H1 (cell line): ENCODE measurements around the gene TEX2. TPM values are rescaled to one million over a fixed set of nuclear protein-coding genes. Genes with fewer than 3 reads are reported as not detected.

Source experiments
- CTCF ChIA-PET: fragments of 300-600 bp; sonication (Branson Sonifier 250); formaldehyde crosslinking; loops from one replicate; lab custom pipeline; 2021; ENCODE audit not compliant: partially characterized antibody; lab: Charles Lee
- POLR2A ChIA-PET: fragments of 300-600 bp; sonication (Branson Sonifier 250); formaldehyde crosslinking; loops from one replicate; lab custom pipeline; 2021; ENCODE audit warnings: inconsistent platforms; ENCODE audit not compliant: partially characterized antibody; lab: Charles Lee
- DNase-seq, 2 experiments: peaks; one replicate each; pipeline versions ENCODE4 v3.0.0 to v3.0.0-alpha.2; 2010 to 2022; ENCODE audit warnings: low spot score in 2 of 2, low read depth in 1 of 2, mixed read lengths in 1 of 2
- FAIRE-seq: peaks from 2 replicates; lab custom pipeline; 2011; peaks lifted over from hg19 to GRCh38; lab: Jason Lieb, UNC
- H2AFZ ChIP-seq: 2 replicates; pipeline ENCODE4 v1.8.1; 2012; ENCODE audit warnings: low read length, inconsistent platforms
- H2AK5ac ChIP-seq: 2 replicates; pipeline ENCODE4 v1.6.1; 2013; ENCODE audit warnings: low read depth, low read length
- H2BK120ac ChIP-seq: replicated peaks from 2 replicates; pipeline ENCODE3; 2013; ENCODE audit warnings: low read depth, low read length, inconsistent platforms
- H2BK12ac ChIP-seq: 2 replicates; pipeline ENCODE4 v1.6.1; 2013; ENCODE audit warnings: low read depth, low read length
- H2BK15ac ChIP-seq: 2 replicates; pipeline ENCODE4 v1.6.1; 2013; ENCODE audit warnings: low read length
- H2BK20ac ChIP-seq: 2 replicates; pipeline ENCODE4 v1.6.1; 2013; ENCODE audit warnings: low read length
- H2BK5ac ChIP-seq: 2 replicates; pipeline ENCODE4 v1.6.1; 2013; ENCODE audit warnings: low read depth, low read length
- H3K14ac ChIP-seq: 2 replicates; pipeline ENCODE4 v1.6.1; 2013; ENCODE audit warnings: inconsistent platforms; ENCODE audit not compliant: insufficient read length
- H3K18ac ChIP-seq: 2 replicates; pipeline ENCODE4 v1.6.1; 2013; ENCODE audit warnings: low read length; ENCODE audit errors: extremely low read depth
- H3K23ac ChIP-seq: 2 replicates; pipeline ENCODE4 v1.6.1; 2013; ENCODE audit warnings: inconsistent platforms; ENCODE audit not compliant: insufficient read length
- H3K23me2 ChIP-seq: 2 replicates; pipeline ENCODE4 v1.6.1; 2013; ENCODE audit warnings: low read depth, low read length
- H3K27ac ChIP-seq: 2 replicates; pipeline ENCODE4 v1.6.1; 2011; ENCODE audit warnings: low read depth, low read length, inconsistent platforms
- H3K27me3 ChIP-seq, 4 experiments: replicated peaks in 1 of 4; 1 replicate in 1 of 4; 2 replicates in 3 of 4; pipeline versions ENCODE4 v1.6.1 to v1.8.1; 2011 to 2013; ENCODE audit warnings: low read length in 3 of 4, mild to moderate bottlenecking in 3 of 4, inconsistent platforms in 2 of 4, mixed read lengths in 2 of 4, moderate library complexity in 1 of 4; ENCODE audit not compliant: control insufficient read depth in 3 of 4, insufficient read depth in 3 of 4; ENCODE audit errors: extremely low read depth in 1 of 4
- H3K36me3 ChIP-seq, 4 experiments: 2 replicates each; pipeline versions ENCODE4 v1.6.1 to v1.8.1; 2011 to 2013; ENCODE audit warnings: mild to moderate bottlenecking in 4 of 4, low read length in 3 of 4, moderate library complexity in 2 of 4, control low read depth in 1 of 4, inconsistent platforms in 1 of 4; ENCODE audit not compliant: insufficient read depth in 4 of 4, control insufficient read depth in 2 of 4
- H3K4ac ChIP-seq: replicated peaks from 2 replicates; pipeline ENCODE3; 2013; ENCODE audit warnings: low read length, low read depth, mixed read lengths, inconsistent platforms; ENCODE audit not compliant: insufficient read length
- H3K4me1 ChIP-seq, 4 experiments: replicated peaks in 1 of 4; 1 replicate in 1 of 4; 2 replicates in 3 of 4; pipeline versions ENCODE4 v1.6.1 to v1.8.1; 2011 to 2013; ENCODE audit warnings: low read length in 3 of 4, inconsistent platforms in 2 of 4, mixed read lengths in 1 of 4; ENCODE audit not compliant: insufficient read depth in 4 of 4, control insufficient read depth in 3 of 4
- H3K4me2 ChIP-seq, 2 experiments: 2 replicates each; pipeline versions ENCODE4 v1.6.1 to v1.8.1; 2011 to 2013; ENCODE audit warnings: low read depth in 2 of 2, low read length in 2 of 2, control low read depth in 1 of 2, inconsistent platforms in 1 of 2, mild to moderate bottlenecking in 1 of 2; ENCODE audit not compliant: insufficient read depth in 1 of 2
- H3K4me3 ChIP-seq, 4 experiments: fragments of 200-600, 300-600 bp in 1 of 4; sonication (generic), shearing (Covaris generic), sonication (Bioruptor Twin) in 1 of 4; 2 replicates each; pipeline versions ENCODE4 v1.5.1 to v1.8.1; 2011 to 2016; ENCODE audit warnings: low read length in 4 of 4, low read depth in 3 of 4, control low read depth in 2 of 4, inconsistent platforms in 2 of 4, mild to moderate bottlenecking in 2 of 4, mixed read lengths in 1 of 4, moderate library complexity in 1 of 4; ENCODE audit not compliant: insufficient read depth in 2 of 4; ENCODE audit errors: extremely low read depth in 1 of 4
- H3K56ac ChIP-seq: replicated peaks from 2 replicates; pipeline ENCODE3; 2013; ENCODE audit warnings: low read depth, mild to moderate bottlenecking, mixed read lengths, low read length, inconsistent platforms; ENCODE audit not compliant: insufficient read length
- H3K79me1 ChIP-seq: 2 replicates; pipeline ENCODE4 v1.6.1; 2013; ENCODE audit warnings: low read depth, low read length, control low read depth
- H3K79me2 ChIP-seq, 2 experiments: 2 replicates each; pipeline versions ENCODE4 v1.6.1 to v1.8.1; 2012 to 2013; ENCODE audit warnings: low read length in 2 of 2, mild to moderate bottlenecking in 2 of 2, inconsistent platforms in 1 of 2; ENCODE audit not compliant: insufficient read depth in 2 of 2, control insufficient read depth in 1 of 2
- H3K9ac ChIP-seq, 4 experiments: replicated peaks in 1 of 4; 1 replicate in 1 of 4; 2 replicates in 3 of 4; pipeline versions ENCODE4 v1.6.1 to v1.8.1; 2011 to 2013; ENCODE audit warnings: low read depth in 3 of 4, low read length in 3 of 4, control low read depth in 2 of 4, mild to moderate bottlenecking in 2 of 4, moderate library complexity in 2 of 4, inconsistent platforms in 1 of 4; ENCODE audit errors: extremely low read depth in 1 of 4
- H3K9me3 ChIP-seq, 2 experiments: 2 replicates each; pipeline versions ENCODE4 v1.6.1 to v1.8.1; 2012 to 2013; ENCODE audit warnings: mild to moderate bottlenecking in 2 of 2, moderate library complexity in 2 of 2, control low read depth in 1 of 2, inconsistent platforms in 1 of 2, low read depth in 1 of 2, low read length in 1 of 2, mixed read lengths in 1 of 2; ENCODE audit not compliant: insufficient read depth in 2 of 2
- H4K20me1 ChIP-seq, 2 experiments: replicated peaks in 1 of 2; 2 replicates each; pipeline versions ENCODE3 to v1.8.1; 2011 to 2013; ENCODE audit warnings: inconsistent platforms in 2 of 2, low read length in 2 of 2, mild to moderate bottlenecking in 1 of 2; ENCODE audit not compliant: insufficient read depth in 2 of 2, control insufficient read depth in 1 of 2
- H4K5ac ChIP-seq: 2 replicates; pipeline ENCODE4 v1.6.1; 2013; ENCODE audit warnings: low read length, low read depth, mixed read lengths, inconsistent platforms; ENCODE audit not compliant: insufficient read length
- H4K8ac ChIP-seq: 2 replicates; pipeline ENCODE4 v1.8.0; 2013; ENCODE audit warnings: mild to moderate bottlenecking, moderate library complexity, low read length, inconsistent platforms; ENCODE audit not compliant: insufficient read depth; ENCODE audit errors: extremely low read depth
- H4K91ac ChIP-seq: replicated peaks from 2 replicates; pipeline ENCODE3; 2013; ENCODE audit warnings: low read length, mixed read lengths, inconsistent platforms; ENCODE audit not compliant: insufficient read length
- BRCA1 ChIP-seq: IDR thresholded peaks from 2 replicates; pipeline ENCODE4 v1.6.1; 2012; ENCODE audit warnings: low read depth, low read length, improper control_type of control experiment
- CEBPB ChIP-seq: IDR thresholded peaks from 2 replicates; pipeline ENCODE4 v1.6.1; 2012; ENCODE audit warnings: low read depth, low read length
- FOSL1 ChIP-seq: IDR thresholded peaks from 2 replicates; pipeline ENCODE4 v1.6.1; 2011; ENCODE audit warnings: mild to moderate bottlenecking, low read depth, low read length, moderate library complexity; ENCODE audit not compliant: insufficient read depth
- KDM5A ChIP-seq: fragments of 200-600 bp; IDR thresholded peaks from 2 replicates; pipeline ENCODE4 v1.7.1; 2012; ENCODE audit warnings: mild to moderate bottlenecking, low read length, inconsistent platforms, mixed read lengths
- NANOG ChIP-seq: IDR thresholded peaks from 2 replicates; pipeline ENCODE4 v1.6.1; 2011; ENCODE audit warnings: low read length, low read depth, mild to moderate bottlenecking, inconsistent platforms; ENCODE audit not compliant: insufficient read depth, poor library complexity, severe bottlenecking
- PHF8 ChIP-seq: fragments of 200-600 bp; sonication (generic); conservative IDR thresholded peaks from 2 replicates; pipeline ENCODE4 v1.7.1; 2012; ENCODE audit warnings: low read depth, mild to moderate bottlenecking, inconsistent platforms, low read length, moderate library complexity
- RBBP5 ChIP-seq: IDR thresholded peaks from 2 replicates; pipeline ENCODE4 v1.7.1; 2012; ENCODE audit warnings: low read depth, mild to moderate bottlenecking, inconsistent platforms, low read length, moderate library complexity, borderline replicate concordance
- SP1 ChIP-seq: IDR thresholded peaks from 2 replicates; pipeline ENCODE4 v1.6.1; 2011; ENCODE audit warnings: low read depth, low read length
- SUZ12 ChIP-seq: fragments of 200-600 bp; sonication (generic); IDR thresholded peaks from 2 replicates; pipeline ENCODE4 v1.6.1; 2012; ENCODE audit warnings: mild to moderate bottlenecking, inconsistent platforms, low read length, moderate library complexity, mixed read lengths
- TAF1 ChIP-seq: IDR thresholded peaks from 2 replicates; pipeline ENCODE4 v1.6.1; 2011; ENCODE audit warnings: mild to moderate bottlenecking, low read depth, low read length
- WGBS, 2 experiments: shearing (Covaris generic) in 1 of 2; methylation state at CpG; one replicate each; pipeline versions ENCODE4 v1.1.6 to v1.1.7; 2013 to 2015; ENCODE audit warnings: low lambda C conversion rate in 2 of 2, mixed read lengths in 2 of 2, inconsistent platforms in 1 of 2, low coverage in 1 of 2, missing lambda C conversion rate in 1 of 2; ENCODE audit not compliant: insufficient replicate concordance in 2 of 2, insufficient coverage in 1 of 2, insufficient read length in 1 of 2; ENCODE audit errors: extremely low coverage in 1 of 2, missing lambda C conversion rate in 1 of 2; 5-methylcytosine and 5-hydroxymethylcytosine counted together
- polyA plus RNA-seq, 7 experiments: library from polyadenylated mRNA; depleted of rRNA in 3 of 7; stranded (reverse) in 5 of 7; unstranded in 2 of 7; fragments of >200 nt in 5 of 7; fragments of 200-250 nt in 2 of 7; gene quantifications; 1 replicate in 5 of 7; 2 replicates in 1 of 7; 4 replicates in 1 of 7; pipeline versions ENCODE4 v1.2.1 to v1.2.3, GENCODE V29; 2011 to 2013; ENCODE audit warnings: missing spikeins in 2 of 7, mixed read lengths in 2 of 7
- total RNA-seq: library from RNA; stranded (reverse); fragmentation: NEBNext Ultra II Directional; extraction: Animal tissue kit (Norgen Biotek cat#: 25700); gene quantifications from 2 replicates; pipeline ENCODE4 v1.2.1, GENCODE V29; 2021

TEX2 gene
- total and polyA plus RNA-seq, 2 of the 8 experiments (the other 6 are each of a cell fraction or from before 2014, with no cell fraction given) = 6.1 to 15.6 TPM

DNA sequence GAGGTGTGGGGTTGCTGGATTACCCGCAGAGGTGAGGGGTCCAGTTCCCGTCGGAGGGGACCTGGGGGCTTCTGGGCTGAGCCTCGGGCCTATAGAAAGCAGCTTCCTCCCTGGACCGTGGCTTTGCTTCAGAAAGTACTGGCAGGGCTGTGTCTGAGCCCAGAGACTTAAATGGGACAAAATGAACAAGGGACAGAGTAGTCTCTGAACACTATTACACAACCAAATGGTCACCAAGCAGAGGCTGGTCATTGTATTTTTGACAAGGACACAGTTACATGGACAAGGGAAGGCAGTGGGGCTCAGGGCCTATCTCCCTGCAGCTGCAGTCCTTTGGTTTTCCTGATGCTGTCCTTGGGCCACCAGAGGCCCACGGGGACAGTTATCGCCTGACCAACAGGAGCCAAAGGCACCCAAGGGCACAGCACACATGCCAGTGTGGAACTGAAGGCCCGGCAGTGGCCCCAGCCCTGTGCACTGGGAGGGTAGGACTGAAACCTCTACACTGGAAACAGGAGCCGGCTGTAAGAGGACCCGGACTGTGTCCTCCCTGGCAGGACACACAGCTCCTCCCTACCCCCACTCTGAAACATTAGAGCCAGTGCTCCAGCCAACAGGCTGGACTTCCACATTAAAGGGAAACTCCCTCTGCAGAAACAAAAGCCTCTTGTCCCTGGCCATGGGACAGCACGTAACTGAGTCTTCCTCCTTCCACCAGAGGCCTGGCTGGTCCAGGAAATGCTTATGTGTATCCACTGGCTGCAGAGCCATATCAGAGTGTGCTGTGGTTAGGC, 107.1 kb downstream of the TEX2 start:
- Histone ChIP-seq H2BK12ac (no peak overlapping the region), H3K4me2 (no peak overlapping the region)
- TF ChIP-seq RBBP5 (no peak), TAF1 (no peak), PHF8 (no peak), FOSL1 (no peak), SUZ12 (no peak), NANOG (no peak), KDM5A (no peak), SP1 (no peak), BRCA1 (no peak), CEBPB (no peak)

More for the DNA sequence above, 107.1 kb downstream of the TEX2 start:
- H3K79me2 ChIP-seq = no peaks in the 10 kb centered on the region
- ChIA-PET POLR2A (interaction anchor here (16.8 kb wide), 1 partner anchor 10 kb away, joined by 193 read pairs; no protein-coding TSS in a partner anchor), CTCF (interaction anchor here (0.7 to 1.5 kb wide), 5 partner anchors 9 to 125 kb away, joined by 3 to 4 read pairs (median 3); no protein-coding TSS in a partner anchor)
- H3K4me1 ChIP-seq = peaks cover 0 to 6% (median 3%) of the 10 kb centered on the region in 4 experiments; a peak in 3 of 7 replicates
- no peak overlapping the region for H3K4ac ChIP-seq
- H3K56ac ChIP-seq = no peak overlapping the region
- no peak overlapping the region for H2BK120ac ChIP-seq
- H2BK15ac ChIP-seq = no peak overlapping the region
- no peak overlapping the region for H3K18ac ChIP-seq
- no peak overlapping the region for H2AK5ac ChIP-seq
- H4K91ac ChIP-seq = no peak overlapping the region
- no peaks in the 10 kb centered on the region; the same call in 1 of the 2 replicates for H3K23me2 ChIP-seq
- H2BK20ac ChIP-seq = no peak overlapping the region
- H3K36me3 ChIP-seq = peaks cover 0 to 3% (median 1%) of the 10 kb centered on the region in 4 experiments; a peak in 3 of 8 replicates
- no peak overlapping the region for H3K27ac ChIP-seq
- DNase-seq (no peak), FAIRE-seq (no peak)
- H4K8ac ChIP-seq = no peak overlapping the region
- H3K9ac ChIP-seq = no peak overlapping the region
- H2AFZ ChIP-seq = no peak overlapping the region
- 90% methylated on average over 11 of the region's 11 CpGs; no CpG with 5 or more reads in 1 of the 2 experiments for WGBS, 2 experiments
- no peak overlapping the region for H3K4me3 ChIP-seq
- no peak overlapping the region for H2BK5ac ChIP-seq
- no peaks in the 10 kb centered on the region for H3K27me3 ChIP-seq
- H4K5ac ChIP-seq = no peak overlapping the region
- H3K9me3 ChIP-seq = no peaks in the 10 kb centered on the region
- H3K23ac ChIP-seq = no peak overlapping the region
- no peaks in the 10 kb centered on the region for H3K79me1 ChIP-seq
- H3K14ac ChIP-seq = no peak overlapping the region
- H4K20me1 ChIP-seq = no peaks in the 10 kb centered on the region
